ENCODE results near the gene OR6C75.

DNA sequence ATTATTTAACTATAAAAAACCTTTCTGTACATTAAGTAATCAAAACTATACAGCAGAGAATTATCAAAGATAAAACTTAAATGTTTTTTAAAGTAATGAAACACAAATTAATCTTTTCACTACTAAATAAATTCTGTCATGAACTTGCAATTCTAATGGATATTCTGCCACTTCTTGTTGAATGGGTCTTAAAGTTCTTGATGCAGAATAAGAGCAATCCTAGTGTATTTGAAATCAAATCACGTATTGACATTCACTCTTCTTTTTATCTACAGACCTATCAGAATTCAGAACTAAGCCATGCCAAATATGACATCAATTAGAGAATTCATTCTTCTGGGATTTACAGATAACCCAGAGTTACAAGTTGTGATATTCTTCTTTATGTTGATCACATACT lies 37.5 kb downstream of the OR6C75 start, which contains the start of gene OR6C65:
- TF ChIP-seq, protein P1, sequence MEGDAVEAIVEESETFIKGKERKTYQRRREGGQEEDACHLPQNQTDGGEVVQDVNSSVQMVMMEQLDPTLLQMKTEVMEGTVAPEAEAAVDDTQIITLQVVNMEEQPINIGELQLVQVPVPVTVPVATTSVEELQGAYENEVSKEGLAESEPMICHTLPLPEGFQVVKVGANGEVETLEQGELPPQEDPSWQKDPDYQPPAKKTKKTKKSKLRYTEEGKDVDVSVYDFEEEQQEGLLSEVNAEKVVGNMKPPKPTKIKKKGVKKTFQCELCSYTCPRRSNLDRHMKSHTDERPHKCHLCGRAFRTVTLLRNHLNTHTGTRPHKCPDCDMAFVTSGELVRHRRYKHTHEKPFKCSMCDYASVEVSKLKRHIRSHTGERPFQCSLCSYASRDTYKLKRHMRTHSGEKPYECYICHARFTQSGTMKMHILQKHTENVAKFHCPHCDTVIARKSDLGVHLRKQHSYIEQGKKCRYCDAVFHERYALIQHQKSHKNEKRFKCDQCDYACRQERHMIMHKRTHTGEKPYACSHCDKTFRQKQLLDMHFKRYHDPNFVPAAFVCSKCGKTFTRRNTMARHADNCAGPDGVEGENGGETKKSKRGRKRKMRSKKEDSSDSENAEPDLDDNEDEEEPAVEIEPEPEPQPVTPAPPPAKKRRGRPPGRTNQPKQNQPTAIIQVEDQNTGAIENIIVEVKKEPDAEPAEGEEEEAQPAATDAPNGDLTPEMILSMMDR (IDR thresholded peaks at IDR 0.05) = no peak
- TF ChIP-seq POLR2A (IDR thresholded peaks at IDR 0.05) = no peak
